ENCODE measurements around the gene TYK2.

- TF ChIP-seq CTCF (conservative IDR thresholded peaks at IDR 0.05 in 1 of 2, IDR thresholded peaks at IDR 0.05 in 1 of 2; ENCODE audit: extremely low read depth in 1 of 2, insufficient read depth in 1 of 2, low read depth in 1 of 2, low read length in 2 of 2) (no peak), EZH2 (IDR thresholded peaks at IDR 0.05; ENCODE audit: borderline replicate concordance, low read length) (no peak)
Measured at GRCh38 chr19:10339380-10339960, 40.9 kb downstream of the TYK2 start, which contains the start of gene ICAM3.
